Activated gamma-delta T cell treated with Interleukin-2 at 50 U/mL for 16 hours (primary cell): ENCODE results near the gene YAF2.

Experiments used
- DNase-seq: peaks from one replicate; pipeline ENCODE4 v3.0.0-alpha.2; 2020

The YAF2 gene, protein sequence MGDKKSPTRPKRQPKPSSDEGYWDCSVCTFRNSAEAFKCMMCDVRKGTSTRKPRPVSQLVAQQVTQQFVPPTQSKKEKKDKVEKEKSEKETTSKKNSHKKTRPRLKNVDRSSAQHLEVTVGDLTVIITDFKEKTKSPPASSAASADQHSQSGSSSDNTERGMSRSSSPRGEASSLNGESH

DNA sequence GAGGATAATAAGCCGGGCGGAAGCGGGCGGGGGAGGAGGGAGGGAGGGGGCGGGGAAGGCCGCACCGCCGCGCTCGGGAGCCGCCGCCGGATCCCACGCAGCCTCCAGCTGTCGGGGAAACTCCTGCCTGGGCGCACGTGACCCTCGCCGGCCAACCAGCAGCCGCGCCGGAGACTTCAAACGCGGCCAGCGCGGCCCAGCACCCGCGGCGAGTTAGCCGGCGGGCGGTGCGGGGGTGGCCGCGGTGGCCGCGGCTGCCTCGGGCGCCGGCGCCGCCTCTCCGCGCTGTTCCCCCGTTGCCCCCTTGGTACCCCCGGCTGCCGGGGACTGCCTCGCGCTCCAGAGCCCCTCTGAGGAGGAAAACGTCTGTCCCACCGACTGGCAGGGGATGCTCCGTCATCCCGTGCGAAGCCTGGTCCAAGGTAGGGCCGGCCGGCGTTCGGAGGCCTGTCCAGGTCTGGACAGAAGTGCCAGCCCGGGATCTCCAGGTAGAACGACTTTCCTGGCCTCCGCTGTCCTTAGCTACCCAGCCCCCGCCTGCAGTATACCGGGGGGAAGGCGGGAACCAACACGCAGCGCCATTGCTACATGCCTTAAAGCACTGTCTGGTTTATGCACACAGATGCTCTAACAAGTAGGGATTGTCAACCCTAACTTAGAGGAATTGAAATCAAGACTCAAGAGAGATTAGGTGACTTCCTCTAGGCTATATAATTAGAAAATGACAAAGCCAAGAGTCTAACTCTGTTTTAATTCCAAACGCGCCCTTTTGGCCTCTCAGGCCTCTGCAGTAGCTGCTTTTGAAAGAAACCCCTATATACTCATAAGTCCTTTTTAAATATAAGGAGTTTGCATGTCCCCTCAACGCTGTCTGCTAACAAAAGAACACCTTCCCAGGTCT, at the start of gene YAF2:
Gene YAF2, minus strand, starts transcription at position 9 of the 901 bp plus-strand sequence. CDS start 68 bp downstream, outside the sequence.
- DNase-seq = peak; percentile 80

DNA sequence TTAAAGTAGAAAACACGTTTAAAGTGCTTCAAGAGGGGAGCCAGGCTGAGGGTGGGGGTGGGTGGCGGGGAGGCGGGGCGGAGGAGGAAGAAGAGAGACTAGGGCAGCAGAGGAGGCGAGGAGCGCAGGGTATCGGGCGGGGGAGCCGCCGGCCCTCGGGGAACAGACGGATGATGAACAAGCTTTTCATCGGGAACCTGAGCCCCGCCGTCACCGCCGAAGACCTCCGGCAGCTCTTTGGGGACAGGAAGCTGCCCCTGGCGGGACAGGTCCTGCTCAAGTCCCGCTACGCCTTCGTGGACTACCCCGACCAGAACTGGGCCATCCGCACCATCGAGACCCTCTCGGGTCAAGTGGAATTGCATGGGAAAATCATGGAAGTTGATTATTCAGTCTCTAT, 48.7 kb upstream of the YAF2 start:
- DNase-seq = no peak

GRCh38 chr12:42285431-42285830, 47.4 kb upstream of the YAF2 start:
- DNase-seq = no peak

- no peak for DNase-seq
Measured at GRCh38 chr12:42284876-42285275, 46.8 kb upstream of the YAF2 start.

DNA sequence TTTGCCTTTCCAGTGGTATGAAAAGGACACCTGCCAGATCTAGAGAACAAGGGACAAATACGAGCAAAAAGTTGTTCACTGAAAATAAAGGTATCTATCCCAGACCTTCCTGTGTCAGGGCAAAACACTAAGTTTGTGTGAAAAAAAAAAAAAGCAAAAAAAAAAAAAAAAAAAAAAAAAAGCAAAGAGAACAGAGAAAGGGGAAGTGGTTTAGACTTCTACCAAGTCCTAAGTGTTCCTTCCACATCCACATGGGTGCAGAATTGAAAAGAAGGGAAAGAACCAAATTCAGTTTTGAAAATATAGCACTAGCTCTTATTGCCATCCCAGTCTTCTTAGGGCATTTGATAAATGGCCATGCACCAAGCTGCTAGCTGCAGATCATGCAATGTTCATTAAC, 46.1 kb upstream of the YAF2 start:
- DNase-seq = no peak

- DNase-seq = no peak
Measured at GRCh38 chr12:42283739-42284138, 45.7 kb upstream of the YAF2 start.

DNA sequence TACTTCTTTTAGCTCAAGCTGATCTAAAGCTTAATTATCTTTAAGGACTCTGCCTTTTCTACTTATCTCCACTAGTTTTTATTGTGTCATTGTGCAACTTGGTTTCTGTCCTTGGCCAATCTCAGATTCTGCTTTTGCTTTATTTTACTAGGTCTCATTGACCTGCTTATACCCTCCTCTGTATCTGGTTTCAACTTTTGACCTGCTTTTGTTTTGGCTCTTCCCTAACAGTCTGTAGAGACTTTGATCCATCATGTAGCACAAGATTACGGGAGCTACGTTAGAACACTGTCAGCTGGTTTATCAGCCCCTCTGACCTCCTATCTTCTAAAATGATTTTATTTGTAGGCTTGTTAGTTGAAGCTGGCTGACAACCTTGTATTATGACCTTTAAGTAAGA, 44.2 kb upstream of the YAF2 start:
- DNase-seq = no peak

- DNase-seq = no peak
Measured at GRCh38 chr12:42281844-42282243, 43.8 kb upstream of the YAF2 start.

GRCh38 chr12:42281278-42281677, 43.2 kb upstream of the YAF2 start:
- no peak for DNase-seq

GRCh38 chr12:42278128-42278510, 40.1 kb upstream of the YAF2 start:
- DNase-seq = no peak

DNA sequence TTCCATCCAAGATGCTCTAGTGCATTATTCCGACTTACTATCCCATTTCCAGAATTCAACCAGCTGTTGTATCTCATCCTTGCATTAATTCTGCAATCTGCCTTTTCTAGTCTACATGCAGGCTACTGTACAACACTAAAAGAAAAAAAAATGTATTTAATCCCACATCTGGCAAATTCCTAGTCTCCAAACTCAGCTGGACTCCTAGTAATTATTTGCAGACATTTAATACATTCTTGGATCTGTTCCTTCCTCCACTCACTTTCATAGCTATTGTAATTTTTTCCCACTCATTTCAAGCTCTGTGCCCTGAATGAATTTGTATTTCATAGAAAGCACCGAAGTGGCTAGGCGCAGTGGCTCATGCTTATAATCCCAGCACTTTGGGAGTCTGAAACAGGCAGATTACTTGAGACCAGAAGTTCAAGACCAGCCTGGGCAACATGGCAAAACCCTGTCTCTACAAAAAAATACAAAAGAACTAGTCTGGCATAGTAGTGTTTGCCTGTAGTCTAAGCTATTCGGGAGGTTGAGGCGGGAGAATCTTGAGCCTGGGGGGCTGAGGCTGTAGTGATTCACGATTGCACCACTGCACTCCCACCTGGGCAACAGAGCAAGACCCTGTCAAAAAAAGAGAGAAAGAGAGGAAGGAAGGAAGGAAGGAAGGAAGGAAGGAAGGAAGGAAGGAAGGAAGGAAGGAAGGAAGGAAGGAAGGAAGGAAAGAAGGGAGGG, 39.5 kb upstream of the YAF2 start:
- DNase-seq = no peak

DNA sequence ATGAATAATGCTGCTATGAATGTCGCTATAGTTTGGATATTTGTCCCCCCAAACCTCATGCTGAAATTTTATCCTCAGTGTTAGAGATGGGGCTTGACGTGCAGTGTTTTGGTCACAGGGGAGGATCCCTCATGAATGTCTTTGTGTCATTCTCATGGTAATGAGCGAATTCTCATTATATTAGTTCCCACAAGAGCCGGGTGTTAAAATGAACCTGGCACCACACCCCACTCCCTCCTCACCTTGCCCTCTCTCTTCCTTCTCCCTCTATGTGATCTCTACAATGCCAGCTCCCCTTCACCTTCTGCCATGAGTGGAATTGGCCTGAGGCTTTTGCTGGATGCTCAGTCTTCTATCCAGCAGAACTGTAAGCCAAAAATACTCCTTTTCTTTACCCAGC, 37.5 kb upstream of the YAF2 start:
- DNase-seq = no peak

- no peak for DNase-seq
Measured at GRCh38 chr12:42273706-42274105, 35.7 kb upstream of the YAF2 start.

DNA sequence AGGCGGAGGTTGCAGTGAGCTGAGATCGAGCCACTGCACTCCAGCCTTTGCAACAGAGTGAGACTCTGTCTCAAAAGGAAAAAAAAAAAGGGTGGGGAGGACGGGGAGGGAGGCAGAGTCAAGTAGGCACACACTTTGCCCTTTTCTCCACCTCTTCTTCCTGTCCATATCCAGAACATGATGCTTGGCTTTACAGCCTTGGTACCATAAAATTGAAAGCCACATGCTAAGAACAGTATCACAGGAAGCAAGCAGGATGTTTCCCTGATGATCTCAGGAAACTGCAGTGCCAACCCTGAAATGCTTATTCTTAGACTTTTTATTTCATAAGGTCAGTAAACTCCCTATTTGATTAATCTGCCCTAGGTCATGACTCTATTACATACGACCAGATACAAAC, 32.5 kb upstream of the YAF2 start:
- no peak for DNase-seq

- no peak for DNase-seq
Measured at GRCh38 chr12:42267413-42268190, 29.6 kb upstream of the YAF2 start.

GRCh38 chr12:42266579-42267230, 28.7 kb upstream of the YAF2 start:
- no peak for DNase-seq

- DNase-seq = no peak
Measured at GRCh38 chr12:42262271-42262670, 24.2 kb upstream of the YAF2 start.

GRCh38 chr12:42261708-42262107, 23.7 kb upstream of the YAF2 start:
- DNase-seq = no peak

- DNase-seq = no peak
Measured at GRCh38 chr12:42260518-42260917, 22.5 kb upstream of the YAF2 start.

DNA sequence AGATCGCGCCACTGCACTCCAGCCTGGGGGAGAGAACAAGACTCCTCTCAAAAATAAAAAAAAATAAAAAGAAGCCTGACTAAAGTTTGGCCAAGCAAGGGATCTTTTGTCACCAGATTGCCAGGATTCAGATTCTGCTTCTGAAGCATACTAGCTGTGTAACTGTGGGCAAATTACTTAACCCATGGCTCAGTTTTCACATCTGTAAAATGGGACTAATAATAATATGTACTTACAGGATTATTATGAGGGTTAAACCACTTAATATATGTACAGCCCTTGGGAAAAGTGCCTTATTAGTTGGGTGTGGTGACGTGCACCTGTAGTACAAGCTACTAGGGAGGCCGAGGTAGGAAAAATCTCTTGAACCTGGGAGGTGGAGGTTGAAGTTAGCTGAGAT, 21.7 kb upstream of the YAF2 start:
- no peak for DNase-seq

- DNase-seq = no peak
Measured at GRCh38 chr12:42255866-42256261, 17.8 kb upstream of the YAF2 start.

DNA sequence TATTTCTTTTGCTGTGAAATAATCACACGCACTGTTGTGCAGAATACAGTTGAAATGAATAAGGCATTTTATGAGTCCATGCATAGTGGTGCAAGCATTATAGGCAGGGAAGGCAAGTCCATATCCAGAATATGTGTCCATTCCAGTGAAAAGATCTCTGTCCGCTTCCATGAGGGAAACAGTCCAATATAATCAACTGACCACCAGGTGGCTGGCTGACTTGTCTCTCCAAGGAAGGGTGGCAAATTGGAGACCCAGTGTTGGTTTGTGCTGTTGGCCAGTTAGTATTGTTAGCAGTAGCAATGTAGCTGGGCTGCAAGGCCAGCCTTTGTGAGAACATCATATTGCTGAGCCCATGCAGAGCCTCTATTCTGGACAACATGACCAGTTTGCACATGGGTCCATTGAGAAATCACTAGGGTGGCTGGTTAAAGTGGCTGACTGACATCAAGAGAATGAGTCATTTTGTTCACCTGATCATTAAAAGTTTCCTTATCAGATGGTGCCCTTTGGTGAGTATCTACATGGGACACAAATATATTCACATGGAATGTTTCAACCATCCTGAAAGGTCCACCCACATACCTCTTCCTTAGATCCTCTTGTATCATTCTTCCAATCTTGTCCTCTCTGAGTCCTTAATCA, 17.3 kb upstream of the YAF2 start:
- DNase-seq = no peak
